HepG2 (cell line): ENCODE data around the gene CTF1. TPM values are rescaled to one million over a fixed set of nuclear protein-coding genes. Genes with fewer than 3 reads are reported as not detected.

ENCODE experiments used
- ATAC-seq: fragments of 200-7000 bp; cut with Tn5 transposase; 3 replicates; pipeline ENCODE4 v1.9.1; 2020; ENCODE audit warnings: mild to moderate bottlenecking, moderate library complexity
- BruUV-seq: library from RNA; stranded (reverse); fragments of 400-500 nt; replicated peaks from 2 replicates; lab custom pipeline; 2021; lab: Mats Ljungman, UMichigan
- CTCF ChIA-PET: fragments of 300-600 bp; formaldehyde crosslinking; extraction: SDS; loops from one replicate; lab custom pipeline; 2021; ENCODE audit warnings: low total read pairs, inconsistent platforms, low intra/inter-chr PET ratio; lab: Yijun Ruan, JAX
- POLR2A ChIA-PET: fragments of 350-600 bp; sonication (Branson Sonifier 250); formaldehyde crosslinking; loops from one replicate; lab custom pipeline; 2020; ENCODE audit warnings: antibody characterized with exemption, inconsistent platforms; lab: Yijun Ruan, JAX
- DNase-seq: peaks from one replicate; pipeline ENCODE4 v3.0.0-alpha.2; 2015; ENCODE audit warnings: low spot score
- FAIRE-seq: peaks from 3 replicates; lab custom pipeline; 2011; peaks lifted over from hg19 to GRCh38; lab: Jason Lieb, UNC
- H2AFZ ChIP-seq: one replicate; pipeline ENCODE4 v1.6.1; 2011; ENCODE audit warnings: low read length, inconsistent platforms
- H3K27ac ChIP-seq: fragments of 300-600 bp; 3 replicates; pipeline ENCODE4 v1.8.0; 2011; ENCODE audit warnings: mixed run types, mild to moderate bottlenecking, mixed read lengths, low read length, inconsistent platforms; ENCODE audit not compliant: insufficient read depth; ENCODE audit errors: extremely low read length
- H3K27me3 ChIP-seq, 2 experiments: fragments of 200-600 bp in 1 of 2; 2 replicates in 1 of 2; 3 replicates in 1 of 2; pipeline versions ENCODE4 v1.6.0 to v1.8.0; 2011; ENCODE audit warnings: low read length in 2 of 2, mild to moderate bottlenecking in 2 of 2, moderate library complexity in 2 of 2, inconsistent platforms in 1 of 2; ENCODE audit not compliant: insufficient read depth in 2 of 2, control insufficient read depth in 1 of 2
- H3K36me3 ChIP-seq, 2 experiments: fragments of 200-600 bp in 1 of 2; replicated peaks in 1 of 2; 2 replicates in 1 of 2; 3 replicates in 1 of 2; pipeline versions ENCODE4 v1.5.1 to v1.8.0; 2011; ENCODE audit warnings: low read length in 2 of 2, inconsistent platforms in 1 of 2; ENCODE audit not compliant: insufficient read depth in 2 of 2, control insufficient read depth in 1 of 2
- H3K4me1 ChIP-seq: 2 replicates; pipeline ENCODE4 v1.5.1; 2012; ENCODE audit warnings: low read length, inconsistent platforms; ENCODE audit not compliant: insufficient read depth
- H3K4me2 ChIP-seq: 2 replicates; pipeline ENCODE4 v1.6.0; 2011; ENCODE audit warnings: low read depth, low read length, inconsistent platforms
- H3K4me3 ChIP-seq, 3 experiments: fragments of 200-600 bp in 1 of 3; sonication (generic), shearing (Covaris generic) in 1 of 3; replicated peaks in 1 of 3; 2 replicates each; pipeline ENCODE4 v1.5.1; 2011 to 2016; ENCODE audit warnings: low read length in 3 of 3, inconsistent platforms in 2 of 3, low read depth in 2 of 3, mild to moderate bottlenecking in 2 of 3, control low read depth in 1 of 3, mixed read lengths in 1 of 3; ENCODE audit not compliant: insufficient read depth in 1 of 3
- H3K79me2 ChIP-seq: one replicate; pipeline ENCODE4 v1.6.1; 2011; ENCODE audit warnings: low read length, inconsistent platforms; ENCODE audit not compliant: insufficient read depth
- H3K9ac ChIP-seq: 2 replicates; pipeline ENCODE4 v1.6.0; 2011; ENCODE audit warnings: mild to moderate bottlenecking, low read depth, low read length, inconsistent platforms; ENCODE audit not compliant: insufficient read depth
- H3K9me3 ChIP-seq: 2 replicates; pipeline ENCODE4 v1.5.1; 2012; ENCODE audit warnings: mild to moderate bottlenecking, low read length
- H4K20me1 ChIP-seq: 2 replicates; pipeline ENCODE4 v1.6.0; 2011; ENCODE audit warnings: inconsistent platforms, mild to moderate bottlenecking, low read length, moderate library complexity; ENCODE audit not compliant: insufficient read depth
- CBX2 ChIP-seq, 2 experiments: fragments of 200-600 bp in 1 of 2; sonication (generic); formaldehyde crosslinking in 1 of 2; IDR thresholded peaks; 2 replicates each; pipeline versions ENCODE4 v1.7.0 to v1.8.1; 2018 to 2022; ENCODE audit warnings: low read depth in 2 of 2, low read length in 1 of 2, mild to moderate bottlenecking in 1 of 2, missing genetic modification reagents in 1 of 2
- ELK4 ChIP-seq: sonication (generic); formaldehyde crosslinking; IDR thresholded peaks from 2 replicates; pipeline ENCODE4 v1.9.0; 2021; ENCODE audit warnings: missing genetic modification reagents, borderline replicate concordance
- HNRNPH1 ChIP-seq: fragments of 200-400 bp; formaldehyde crosslinking; optimal IDR thresholded peaks from 2 replicates; pipeline ENCODE3; 2017; ENCODE audit warnings: mild to moderate bottlenecking, low read depth, low read length
- HOXA3 ChIP-seq: sonication (generic); formaldehyde crosslinking; IDR thresholded peaks from 2 replicates; pipeline ENCODE4 v1.5.0; 2020; ENCODE audit warnings: missing genetic modification reagents
- PAXIP1 ChIP-seq: sonication (generic); formaldehyde crosslinking; conservative IDR thresholded peaks from 2 replicates; pipeline ENCODE4 v1.4.0; 2020; ENCODE audit warnings: mild to moderate bottlenecking, missing genetic modification reagents, moderate library complexity
- SOX6 ChIP-seq, 2 experiments: fragments of 450-650 bp in 1 of 2; sonication (generic) in 1 of 2; formaldehyde crosslinking in 1 of 2; IDR thresholded peaks; 2 replicates each; pipeline versions ENCODE4 v1.4.0 to v1.6.1; 2017 to 2020; ENCODE audit warnings: antibody characterized with exemption in 1 of 2, mild to moderate bottlenecking in 1 of 2, missing genetic modification reagents in 1 of 2
- SRSF1 ChIP-seq: fragments of 200-400 bp; formaldehyde crosslinking; optimal IDR thresholded peaks from 2 replicates; pipeline ENCODE3; 2017; ENCODE audit warnings: mild to moderate bottlenecking, low read depth, low read length, moderate library complexity
- TCF12 ChIP-seq, 2 experiments: fragments of 450-650 bp in 1 of 2; sonication (generic) in 1 of 2; formaldehyde crosslinking in 1 of 2; IDR thresholded peaks; 2 replicates each; pipeline versions ENCODE4 v1.6.1 to v1.8.0; 2017 to 2022; ENCODE audit warnings: antibody characterized with exemption in 1 of 2, mild to moderate bottlenecking in 1 of 2, missing genetic modification reagents in 1 of 2, moderate library complexity in 1 of 2
- YEATS4 ChIP-seq: sonication (generic); formaldehyde crosslinking; IDR thresholded peaks from 2 replicates; pipeline ENCODE4 v1.4.0; 2020; ENCODE audit warnings: missing genetic modification reagents, borderline replicate concordance
- ZBTB8A ChIP-seq: sonication (generic); formaldehyde crosslinking; IDR thresholded peaks from 2 replicates; pipeline ENCODE4 v1.4.0; 2020; ENCODE audit warnings: mild to moderate bottlenecking, low read depth, missing genetic modification reagents, borderline replicate concordance
- ZNF20 ChIP-seq: sonication (generic); formaldehyde crosslinking; IDR thresholded peaks from 2 replicates; pipeline ENCODE4 v1.4.0; 2020; ENCODE audit warnings: mild to moderate bottlenecking, moderate library complexity, missing genetic modification reagents
- ZNF30 ChIP-seq: sonication (generic); formaldehyde crosslinking; IDR thresholded peaks from 2 replicates; pipeline ENCODE4 v1.5.0; 2020; ENCODE audit warnings: mild to moderate bottlenecking, missing genetic modification reagents
- ZNF503 ChIP-seq: sonication (generic); formaldehyde crosslinking; IDR thresholded peaks from 2 replicates; pipeline ENCODE4 v1.4.0; 2020; ENCODE audit warnings: missing genetic modification reagents
- ZNF737 ChIP-seq: sonication (generic); formaldehyde crosslinking; IDR thresholded peaks from 2 replicates; pipeline ENCODE4 v1.5.0; 2020; ENCODE audit warnings: missing genetic modification reagents, mild to moderate bottlenecking, borderline replicate concordance
- WGBS: methylation state at CpG from one replicate; pipeline ENCODE4 v1.1.6; 2017; ENCODE audit warnings: low lambda C conversion rate; 5-methylcytosine and 5-hydroxymethylcytosine counted together
- in situ Hi-C: cut with HindIII; loops from 2 replicates; pipeline ENCODE4 v1.10.0; 2017; ENCODE audit warnings: low pct_unique_long_range_greater_than_20kb; ENCODE audit not compliant: extremely low pct_ligation_motif_present
- intact Hi-C: fragments of 100-400 bp; cut with micrococcal nuclease; formaldehyde crosslinking; loops from one replicate; pipeline ENCODE4 v1.10.0; 2022; ENCODE audit not compliant: unreplicated experiment
- polyA plus RNA-seq, 8 experiments: library from polyadenylated mRNA; depleted of rRNA in 3 of 8; stranded (reverse) in 7 of 8; unstranded in 1 of 8; fragments of >200 nt; fragmentation: Illumina TruSeq in 4 of 8; extraction: Trizol in 4 of 8; gene quantifications; 2 replicates each; pipeline versions ENCODE4 v1.2.1 to v1.2.3, GENCODE V29; 2011 to 2016; ENCODE audit warnings: low read depth in 4 of 8, missing spikeins in 1 of 8, mixed read lengths in 1 of 8; ENCODE audit not compliant: insufficient read depth in 1 of 8
- total RNA-seq, 5 experiments: library from RNA; depleted of rRNA; stranded (reverse); fragments of >200 nt; fragmentation: Illumina TruSeq; extraction: Trizol; gene quantifications; 2 replicates each; pipeline ENCODE4 v1.2.3, GENCODE V29; 2016; ENCODE audit warnings: low read depth in 1 of 5

The CTF1 gene
- total and polyA plus RNA-seq, 2 of the 13 experiments (the other 11 are each of a cell fraction or from before 2014, with no cell fraction given), result 0.13 to 1.8 TPM

- Histone ChIP-seq H3K27ac (peak overlapping the region; percentile 64), H2AFZ (no peak overlapping the region), H4K20me1 (no peaks in the 10 kb centered on the region), H3K4me1 (peaks cover 73% of the 10 kb centered on the region), H3K9me3 (no peaks in the 10 kb centered on the region), H3K9ac (peak overlapping the region; percentile 68), H3K27me3 (no peaks in the 10 kb centered on the region), H3K4me2 (peak overlapping the region; percentile 81), H3K4me3 (peak overlapping the region; percentile 57 to 77 (median 58)), H3K79me2 (no peaks in the 10 kb centered on the region), H3K36me3 (no peaks in the 10 kb centered on the region)
- ChIA-PET POLR2A (interaction anchor here (0.6 to 3.6 kb wide), 19 partner anchors 8 to 278 kb away, joined by 3 to 29 read pairs (median 4); partner anchors contain the start of genes BCL7C, FBXL19, FUS and KAT8), CTCF (interaction anchor here (0.6 to 2.1 kb wide), 2 partner anchors 56 to 94 kb away, joined by 3 to 25 read pairs; no protein-coding TSS in a partner anchor)
- 8% methylated on average over 5 of the region's 6 CpGs for WGBS
- FAIRE-seq (no peak), ATAC-seq (no peak), DNase-seq (peak; percentile 26)
- BruUV-seq, result TSS peak; percentile 91
- intact Hi-C loops, result loop anchor here (2.0 kb wide), 1 partner anchor 57 kb away; no protein-coding TSS in a partner anchor
- in situ Hi-C loops, result no loop called here
- no peak for TF ChIP-seq YEATS4 (CRISPR knock-in tag)
- no peak for TF ChIP-seq CBX2 (IDR thresholded peaks at IDR 0.05; ENCODE audit: low read depth, low read length)
- TF ChIP-seq CBX2 (CRISPR knock-in tag; IDR thresholded peaks at IDR 0.05; ENCODE audit: low read depth), result no peak
- no peak for TF ChIP-seq ZNF20
- TF ChIP-seq ELK4 (CRISPR knock-in tag), result no peak
- TF ChIP-seq HOXA3 (CRISPR knock-in tag), result no peak
- no peak for TF ChIP-seq ZNF503
- no peak for TF ChIP-seq ZNF737 (CRISPR knock-in tag)
- TF ChIP-seq SOX6 (IDR thresholded peaks at IDR 0.05), result no peak
- TF ChIP-seq SOX6 (CRISPR knock-in tag; IDR thresholded peaks at IDR 0.05), result peak; percentile 29; the same call in 1 of the 2 replicates
- TF ChIP-seq TCF12 (IDR thresholded peaks at IDR 0.05), result no peak
- TF ChIP-seq TCF12 (CRISPR knock-in tag; IDR thresholded peaks at IDR 0.05), result no peak
- no peak for TF ChIP-seq ZNF30 (CRISPR knock-in tag)
- no peak for TF ChIP-seq HNRNPH1
- TF ChIP-seq PAXIP1 (CRISPR knock-in tag), result no peak
- TF ChIP-seq SRSF1, result no peak
- no peak for TF ChIP-seq ZBTB8A
Observed at GRCh38 chr16:30901201-30902028, 5.0 kb downstream of the CTF1 start.
